Glomerular visceral epithelial cell (primary cell): ENCODE results near the gene ERGIC1.
"Not testable (repeated sequence)": the region's sequence is repeated elsewhere in the genome, so short reads cannot be mapped to it uniquely, and the experiment has no call there.

Experiments
- DNase-seq: peaks from one replicate; pipeline ENCODE4 v3.0.0-alpha.2; 2016; ENCODE audit errors: extremely low spot score

ERGIC1 gene

DNA sequence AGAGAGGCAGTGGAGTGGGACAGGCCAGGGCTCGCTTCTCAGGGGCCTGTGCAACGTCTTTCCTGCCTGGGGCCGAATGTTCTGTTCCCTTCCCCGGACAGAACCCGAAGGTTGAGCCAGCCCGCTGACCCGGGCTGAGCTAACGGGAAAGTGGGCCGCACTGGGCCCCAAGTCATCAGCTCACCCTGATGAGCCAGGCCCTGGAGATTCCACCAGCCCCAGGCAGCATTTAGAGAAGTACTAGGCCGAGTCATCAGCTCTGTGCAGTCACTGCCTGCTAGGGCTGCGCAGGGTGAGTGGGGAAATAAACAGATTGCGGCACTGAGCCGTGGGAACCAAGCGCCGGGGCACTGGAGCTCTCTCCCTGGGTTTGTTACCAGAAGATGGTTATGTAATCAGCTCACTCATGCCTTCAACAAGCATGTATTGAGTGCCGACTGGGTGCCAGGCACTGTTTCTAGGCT lies 33.9 kb upstream of the ERGIC1 start:
- DNase-seq: peak; percentile 66

GRCh38 chr5:172801179-172801671 lies 32.8 kb upstream of the ERGIC1 start:
- peak; percentile 54 for DNase-seq

GRCh38 chr5:172802112-172802511 lies 31.9 kb upstream of the ERGIC1 start:
- no peak for DNase-seq

GRCh38 chr5:172802567-172803176 lies 31.4 kb upstream of the ERGIC1 start:
- DNase-seq: no peak

- no peak for DNase-seq
These were observed 28.9 kb upstream of the ERGIC1 start for GRCh38 chr5:172805018-172805683.

- no peak for DNase-seq
These were observed 28.3 kb upstream of the ERGIC1 start for GRCh38 chr5:172805736-172806255.

DNA sequence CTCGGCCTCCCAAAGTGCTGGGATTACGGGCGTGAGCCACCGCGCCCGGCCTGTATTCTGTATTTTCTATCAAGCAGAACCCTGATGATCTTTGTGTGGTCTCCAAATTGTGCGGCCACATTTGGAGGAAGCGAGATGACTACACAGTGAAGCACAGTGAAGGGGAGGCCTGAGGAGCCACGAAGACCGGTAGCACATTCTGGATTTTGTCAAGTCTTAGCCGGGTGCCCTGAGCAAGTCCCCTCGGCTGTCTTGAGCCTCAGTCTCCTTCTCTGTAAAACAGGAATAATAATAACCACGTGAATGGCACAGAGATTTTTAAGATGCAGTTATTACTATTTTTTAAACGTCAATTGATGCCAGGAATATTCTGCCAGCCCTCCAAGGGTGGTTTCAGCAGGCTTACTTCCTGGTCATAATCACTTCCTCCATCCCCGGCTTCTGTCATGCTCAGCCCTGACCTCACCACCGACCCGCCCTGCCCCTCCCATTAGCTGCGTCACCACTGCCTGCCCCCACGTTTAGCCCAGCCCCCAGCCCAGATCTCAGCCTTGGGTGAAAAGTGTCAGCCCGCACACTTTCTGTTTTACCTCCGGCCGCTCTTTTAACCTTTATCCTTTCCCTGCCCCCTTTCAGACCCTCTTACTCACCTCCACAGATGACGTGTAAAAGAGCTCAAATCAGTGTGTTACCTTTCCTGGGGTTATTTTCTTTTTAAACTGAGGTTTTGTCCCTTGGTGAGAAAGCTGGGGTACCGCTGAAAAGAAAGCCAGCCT lies 27.0 kb upstream of the ERGIC1 start:
- DNase-seq: peak; percentile 92

DNA sequence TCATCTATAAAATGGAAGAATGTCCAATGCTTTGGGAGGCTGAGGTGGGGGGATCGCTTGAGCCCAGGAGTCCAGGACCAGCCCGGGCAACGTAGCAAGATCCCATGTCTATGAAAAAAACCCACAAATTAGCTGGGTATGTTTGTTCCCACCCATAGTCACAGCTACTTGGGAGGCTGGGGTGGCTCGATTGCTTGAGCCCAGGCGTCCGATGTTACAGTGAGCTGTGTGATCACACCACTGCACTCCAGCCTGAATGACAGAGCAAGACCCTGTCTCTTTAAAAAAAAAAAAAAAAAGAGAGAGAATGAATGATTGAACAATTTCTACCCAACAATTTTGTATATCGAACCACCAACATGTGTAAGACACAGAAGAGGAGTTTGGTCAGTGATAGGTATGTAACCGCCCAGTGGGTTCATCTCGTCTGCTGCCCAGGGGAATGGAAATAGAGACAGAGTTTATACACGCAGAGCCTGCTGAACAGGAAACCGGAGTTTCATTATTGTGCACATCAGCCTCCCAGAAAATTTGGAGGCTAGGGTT lies 26.2 kb upstream of the ERGIC1 start:
- no peak for DNase-seq

DNA sequence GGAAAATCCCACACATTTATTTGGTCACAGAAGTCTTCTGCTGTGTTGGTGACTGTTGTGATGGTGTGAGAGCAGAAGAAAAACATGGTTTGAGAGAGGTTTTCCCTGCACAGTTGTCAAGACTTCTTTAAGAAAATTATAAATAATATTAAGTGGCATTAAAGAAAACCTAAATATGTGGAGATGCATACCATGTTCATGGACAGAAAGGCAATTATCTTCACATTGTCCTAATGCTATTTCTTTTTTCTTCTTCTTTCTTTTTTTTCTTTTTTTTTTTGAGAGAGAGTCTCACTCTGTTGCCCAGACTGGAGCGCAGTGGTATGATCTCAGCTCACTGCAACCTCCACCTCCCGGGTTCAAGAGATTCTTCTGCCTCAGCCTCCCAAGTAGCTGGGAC lies 24.3 kb upstream of the ERGIC1 start:
- DNase-seq: no peak

- DNase-seq: not testable (repeated sequence)
These were observed 23.1 kb upstream of the ERGIC1 start for GRCh38 chr5:172810996-172811395.

DNA sequence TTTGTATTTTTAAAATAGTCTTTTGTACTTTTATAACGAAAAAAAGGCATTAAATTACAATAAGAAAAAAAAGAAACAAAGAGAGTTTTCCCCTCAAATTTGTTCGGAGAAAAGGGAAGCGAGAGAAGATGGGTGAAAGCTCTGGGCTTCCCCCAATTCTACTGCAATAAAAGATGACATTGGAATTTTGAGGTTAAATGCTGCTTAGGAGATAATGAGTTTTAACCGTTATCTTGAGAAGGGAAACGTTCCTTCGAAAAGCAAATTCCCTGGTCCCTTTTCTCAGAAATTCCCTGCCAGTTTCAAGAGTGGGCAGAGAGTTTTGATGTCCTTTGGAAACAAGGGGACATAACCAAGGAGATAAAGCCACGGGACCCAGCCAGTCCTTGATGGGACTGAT lies 18.4 kb upstream of the ERGIC1 start:
- DNase-seq: no peak

DNA sequence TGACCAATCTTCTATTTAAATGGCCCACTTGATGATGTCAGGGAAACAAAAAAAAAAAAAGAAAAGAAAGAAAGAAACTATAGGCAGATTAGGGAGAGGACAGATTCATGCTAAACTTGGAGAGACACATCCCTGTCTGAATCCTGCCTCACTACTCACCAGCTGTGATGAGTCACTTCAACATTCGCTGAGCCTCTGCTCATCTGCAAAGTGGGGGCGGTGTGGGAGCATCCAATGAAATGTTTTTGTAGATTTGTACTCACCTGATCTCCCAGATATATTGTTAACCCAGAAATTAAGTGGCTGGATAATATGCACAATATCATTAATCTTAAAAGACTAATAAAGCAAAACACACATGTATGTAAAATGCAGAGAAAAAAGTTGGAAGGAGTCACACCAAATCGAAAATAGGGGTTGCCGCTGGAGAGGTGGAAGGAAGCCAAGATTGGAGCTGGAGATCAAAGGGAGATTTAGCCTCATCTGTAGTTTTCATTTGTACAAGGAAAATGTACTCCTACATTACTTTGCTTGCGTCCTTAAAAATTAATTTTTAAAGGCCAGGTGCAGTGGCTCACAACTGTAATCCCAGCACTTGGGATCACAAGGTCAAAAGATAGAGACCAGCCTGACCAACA lies 17.0 kb upstream of the ERGIC1 start:
- DNase-seq: peak; percentile 61

GRCh38 chr5:172817664-172818063 lies 16.4 kb upstream of the ERGIC1 start:
- DNase-seq: no peak

- DNase-seq: no peak
These were observed 16.0 kb upstream of the ERGIC1 start for GRCh38 chr5:172818081-172818480.

DNA sequence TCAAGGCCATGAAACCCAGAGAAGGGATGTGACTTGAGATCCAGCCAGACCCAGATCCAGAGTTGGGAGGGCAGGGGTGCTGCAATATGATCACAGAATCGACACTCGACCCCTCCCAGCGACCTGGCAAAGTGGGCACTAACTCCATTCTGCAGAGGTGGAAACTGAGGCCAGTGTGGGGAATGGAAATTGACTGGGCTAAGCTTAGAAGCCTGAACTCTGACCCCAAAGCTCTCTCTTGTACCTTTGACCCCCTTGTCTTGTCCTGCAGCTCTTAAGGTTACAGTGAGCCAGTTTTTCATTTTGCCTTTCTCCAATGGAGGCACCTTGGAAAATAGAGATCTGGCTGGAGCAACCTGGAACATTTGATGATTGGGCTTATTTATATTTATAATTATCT lies 14.5 kb upstream of the ERGIC1 start:
- no peak for DNase-seq

DNA sequence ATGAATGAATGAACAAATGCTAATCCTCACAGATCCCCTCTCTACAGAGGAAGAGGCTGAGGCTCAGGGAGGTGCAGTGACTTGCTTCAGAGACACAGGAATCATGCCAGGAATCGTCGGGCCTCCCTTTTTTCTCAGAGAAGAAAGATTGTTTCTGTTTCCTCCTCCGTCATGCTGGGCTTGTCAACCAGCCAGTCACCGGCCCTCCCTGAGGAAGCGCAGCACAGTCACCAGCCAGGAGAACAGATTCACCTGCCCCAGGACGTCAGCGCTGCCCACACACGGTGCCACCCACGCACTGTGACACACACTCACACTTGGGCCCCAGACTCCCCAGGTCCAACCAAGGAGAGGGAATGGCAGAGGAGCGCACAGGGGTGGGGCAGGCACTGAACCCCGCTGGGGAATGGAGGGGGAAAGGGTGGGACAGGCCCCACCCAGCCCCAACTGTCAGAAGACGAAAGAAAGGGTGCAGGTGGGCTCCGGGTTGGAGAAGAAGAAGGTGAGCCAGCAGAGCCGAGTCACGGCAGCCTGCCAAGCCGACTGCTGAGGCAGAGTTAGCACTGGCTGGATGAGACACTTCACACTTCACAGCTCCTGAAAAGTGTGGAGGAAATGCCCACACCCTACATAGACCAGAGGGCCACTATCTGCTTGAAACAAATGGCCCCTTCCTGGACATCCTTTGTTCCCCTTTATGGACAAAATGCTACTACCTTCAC lies 13.8 kb upstream of the ERGIC1 start:
- DNase-seq: peak; percentile 74

DNA sequence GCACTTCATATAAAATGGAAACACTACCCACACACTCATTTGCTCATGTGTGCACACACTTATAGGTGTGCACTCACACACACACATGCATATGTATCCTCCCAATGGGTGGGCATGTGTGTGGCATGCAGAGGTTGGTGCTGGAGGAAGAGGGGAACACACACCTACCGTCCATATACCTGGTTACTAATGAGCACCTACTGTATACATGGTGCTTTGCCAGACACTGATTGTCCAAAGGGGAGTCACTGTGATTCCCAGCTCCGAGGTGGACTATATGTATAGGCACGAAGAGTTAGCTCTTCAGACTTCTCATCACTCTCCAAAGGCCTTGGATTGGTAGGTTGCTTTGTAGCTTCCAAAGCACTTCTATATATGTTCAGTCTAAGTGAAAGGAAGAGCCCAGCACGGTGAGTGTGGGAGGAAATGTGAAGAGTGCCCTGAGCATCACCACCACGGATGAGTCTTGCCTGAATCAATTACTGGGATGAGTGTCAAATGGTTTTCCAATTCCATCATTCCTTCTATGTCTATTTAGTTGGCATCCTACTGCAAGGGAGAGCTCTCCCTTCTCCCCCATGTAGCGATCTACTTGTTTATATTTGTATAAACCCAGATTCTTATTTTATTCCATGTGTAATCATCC lies 12.6 kb upstream of the ERGIC1 start:
- no peak for DNase-seq

DNA sequence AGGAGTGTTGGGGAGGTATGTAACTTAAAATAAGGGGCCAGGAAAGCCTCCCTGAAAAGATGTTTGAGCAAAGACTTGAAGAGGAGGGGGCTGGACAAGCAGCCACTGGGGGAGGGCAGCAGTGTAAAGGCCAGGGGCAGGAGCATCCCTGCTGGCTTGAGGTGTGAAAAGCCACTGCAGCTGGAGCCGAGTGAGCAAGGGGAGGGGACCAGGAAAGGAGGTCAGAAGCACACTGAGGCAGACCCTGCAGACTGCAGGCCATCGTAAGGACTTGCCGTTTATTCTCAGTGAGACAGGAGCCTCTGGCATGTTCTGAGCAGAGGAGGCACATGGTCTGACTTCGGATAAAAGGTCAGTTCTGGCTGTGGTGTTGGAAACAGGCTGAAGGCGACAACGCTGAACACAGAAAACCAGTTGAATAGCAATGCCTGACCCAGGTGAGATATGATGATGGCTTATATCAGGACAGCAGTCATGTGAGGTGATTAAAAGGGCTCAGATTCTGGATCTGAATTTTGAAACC lies 10.2 kb upstream of the ERGIC1 start:
- DNase-seq: no peak

GRCh38 chr5:172825610-172826204 lies 8.3 kb upstream of the ERGIC1 start:
- no peak for DNase-seq

- no peak for DNase-seq
These were observed 6.2 kb upstream of the ERGIC1 start for GRCh38 chr5:172827841-172828240.
